ENCODE data around the gene ARHGAP33.
A peak's percentile ranks its signal among the peaks of the same experiment; 100 is the strongest.

ARHGAP33 gene

GRCh38 chr19:35740423-35741202 is 34.8 kb upstream of the ARHGAP33 start:
- DNase-seq (ENCODE audit: low read depth in 3 of 3, low spot score in 1 of 3), result peak; percentile 82 to 89 (median 86)

- DNase-seq (ENCODE audit: low read depth in 3 of 3, low spot score in 1 of 3), result no peak
Observed at GRCh38 chr19:35741203-35741515, 34.2 kb upstream of the ARHGAP33 start.

- peak in 1 of 3 donors; percentile 38 for DNase-seq (ENCODE audit: low read depth in 3 of 3, low spot score in 1 of 3)
Observed at GRCh38 chr19:35742121-35742724, 33.1 kb upstream of the ARHGAP33 start, which contains the start of gene IGFLR1. Gene IGFLR1 (minus strand): TSS chr19:35742452. CDS start chr19:35741180, 1,272 bp downstream.

- no peak for DNase-seq (ENCODE audit: low read depth in 3 of 3, low spot score in 1 of 3)
Observed at GRCh38 chr19:35743640-35744429, 31.5 kb upstream of the ARHGAP33 start.

GRCh38 chr19:35744430-35745327 is 30.7 kb upstream of the ARHGAP33 start:
- DNase-seq (ENCODE audit: low read depth in 3 of 3, low spot score in 1 of 3), result peak; percentile 80 to 85 (median 81)

GRCh38 chr19:35745328-35746086 is 29.9 kb upstream of the ARHGAP33 start, which contains the start of the genes PSENEN and U2AF1L4:
Gene PSENEN (plus strand): TSS chr19:35745651. CDS start chr19:35745931, 280 bp downstream.
Gene U2AF1L4 (minus strand): TSS chr19:35745418. CDS start chr19:35745391, 27 bp downstream.
- peak; percentile 86 to 93 (median 92) for DNase-seq (ENCODE audit: low read depth in 3 of 3, low spot score in 1 of 3)

- DNase-seq (ENCODE audit: low read depth in 3 of 3, low spot score in 1 of 3), result no peak
Observed at GRCh38 chr19:35746087-35746462, 29.3 kb upstream of the ARHGAP33 start.

- DNase-seq (ENCODE audit: low read depth in 3 of 3, low spot score in 1 of 3), result no peak
Observed at GRCh38 chr19:35746531-35746930, 28.8 kb upstream of the ARHGAP33 start.

- peak; percentile 92 to 98 (median 95) for DNase-seq (ENCODE audit: low read depth in 3 of 3, low spot score in 1 of 3)
Observed at GRCh38 chr19:35748106-35749020, 27.0 kb upstream of the ARHGAP33 start, which contains the start of gene LIN37. Gene LIN37 (plus strand): TSS chr19:35748576. CDS start chr19:35748725, 149 bp downstream.

GRCh38 chr19:35750167-35750566 is 25.2 kb upstream of the ARHGAP33 start:
- no peak for DNase-seq (ENCODE audit: low read depth in 3 of 3, low spot score in 1 of 3)

GRCh38 chr19:35751839-35752745 is 23.3 kb upstream of the ARHGAP33 start:
- no peak for DNase-seq (ENCODE audit: low read depth in 3 of 3, low spot score in 1 of 3)

GRCh38 chr19:35752746-35753350 is 22.5 kb upstream of the ARHGAP33 start:
- no peak for DNase-seq (ENCODE audit: low read depth in 3 of 3, low spot score in 1 of 3)

GRCh38 chr19:35753634-35754369 is 21.6 kb upstream of the ARHGAP33 start:
- no peak for DNase-seq (ENCODE audit: low read depth in 3 of 3, low spot score in 1 of 3)

- DNase-seq (ENCODE audit: low read depth in 3 of 3, low spot score in 1 of 3), result no peak
Observed at GRCh38 chr19:35754370-35755130, 20.8 kb upstream of the ARHGAP33 start.

GRCh38 chr19:35755131-35755549 is 20.2 kb upstream of the ARHGAP33 start:
- DNase-seq (ENCODE audit: low read depth in 3 of 3, low spot score in 1 of 3), result no peak

Data from stimulated activated CD4-positive, alpha-beta T cell treated with anti-CD3 and anti-CD28 coated beads, TNF-alpha, amount 100 ng/mL, for 1 hour (primary cell).